ENCODE results near the gene GMDS.

GMDS gene

GRCh38 chr6:1644516-1645060 is 600.8 kb downstream of the GMDS start:
- no peak for DNase-seq (ENCODE audit: low read depth)

GRCh38 chr6:1643830-1644445 is 601.5 kb downstream of the GMDS start:
- DNase-seq (ENCODE audit: low read depth), result no peak

GRCh38 chr6:1643111-1643510 is 602.3 kb downstream of the GMDS start:
- DNase-seq (ENCODE audit: low read depth), result no peak

- no peak for DNase-seq (ENCODE audit: low read depth)
Measured at GRCh38 chr6:1641343-1641885, 604.0 kb downstream of the GMDS start.

GRCh38 chr6:1640476-1640875 is 604.9 kb downstream of the GMDS start:
- no peak for DNase-seq (ENCODE audit: low read depth)

GRCh38 chr6:1639430-1639829 is 606.0 kb downstream of the GMDS start:
- DNase-seq (ENCODE audit: low read depth), result no peak

GRCh38 chr6:1636971-1637871 is 608.2 kb downstream of the GMDS start:
- no peak for DNase-seq (ENCODE audit: low read depth)

- no peak for DNase-seq (ENCODE audit: low read depth)
Measured at GRCh38 chr6:1636272-1636825, 609.1 kb downstream of the GMDS start.

GRCh38 chr6:1635305-1636010 is 609.9 kb downstream of the GMDS start:
- DNase-seq (ENCODE audit: low read depth), result no peak

- DNase-seq (ENCODE audit: low read depth), result no peak
Measured at GRCh38 chr6:1634081-1634480, 611.3 kb downstream of the GMDS start.

GRCh38 chr6:1633366-1634021 is 611.9 kb downstream of the GMDS start:
- no peak for DNase-seq (ENCODE audit: low read depth)

GRCh38 chr6:1631251-1631650 is 614.2 kb downstream of the GMDS start:
- no peak for DNase-seq (ENCODE audit: low read depth)

GRCh38 chr6:1630771-1631217 is 614.6 kb downstream of the GMDS start:
- no peak for DNase-seq (ENCODE audit: low read depth)

GRCh38 chr6:1630212-1630770 is 615.1 kb downstream of the GMDS start:
- DNase-seq (ENCODE audit: low read depth), result no peak

- no peak for DNase-seq (ENCODE audit: low read depth)
Measured at GRCh38 chr6:1629316-1629715, 616.1 kb downstream of the GMDS start.

- no peak for DNase-seq (ENCODE audit: low read depth)
Measured at GRCh38 chr6:1627827-1628560, 617.4 kb downstream of the GMDS start.

GRCh38 chr6:1626481-1626880 is 618.9 kb downstream of the GMDS start:
- DNase-seq (ENCODE audit: low read depth), result no peak

- DNase-seq (ENCODE audit: low read depth), result no peak
Measured at GRCh38 chr6:1625794-1626435, 619.5 kb downstream of the GMDS start.

- DNase-seq (ENCODE audit: low read depth), result no peak
Measured at GRCh38 chr6:1624851-1625781, 620.3 kb downstream of the GMDS start.

Measured in activated T-cell treated with anti-CD3 and anti-CD28 coated beads for 24 hours (primary cell).